GM18907 (cell line): Measurements from ENCODE around the gene OVCA2.

Source experiments
- ATAC-seq: cut with Tn5 transposase; IDR thresholded peaks from one replicate; pipeline ENCODE4 v1.9.1; 2021; ENCODE audit warnings: mild to moderate bottlenecking, moderate library complexity; ENCODE audit not compliant: unreplicated experiment

OVCA2 gene

GRCh38 chr17:2082003-2082781 is 40.4 kb downstream of the OVCA2 start:
- no peak for ATAC-seq

- ATAC-seq = peak; percentile 57
These were observed 41.8 kb downstream of the OVCA2 start for GRCh38 chr17:2083613-2084035.

- ATAC-seq = peak; percentile 8
These were observed 42.4 kb downstream of the OVCA2 start for GRCh38 chr17:2084036-2084765.

- no peak for ATAC-seq
These were observed 43.2 kb downstream of the OVCA2 start for GRCh38 chr17:2084766-2085647.

- ATAC-seq = no peak
These were observed 43.8 kb downstream of the OVCA2 start for GRCh38 chr17:2085648-2085949.

- ATAC-seq = no peak
These were observed 44.5 kb downstream of the OVCA2 start for GRCh38 chr17:2086306-2086705.

GRCh38 chr17:2087597-2088211 is 45.9 kb downstream of the OVCA2 start:
- ATAC-seq = peak; percentile 50

- ATAC-seq = peak; percentile 26
These were observed 47.2 kb downstream of the OVCA2 start for GRCh38 chr17:2089021-2089422.

- no peak for ATAC-seq
These were observed 48.4 kb downstream of the OVCA2 start for GRCh38 chr17:2090210-2090641.

- ATAC-seq = no peak
These were observed 49.1 kb downstream of the OVCA2 start for GRCh38 chr17:2090804-2091534.

- no peak for ATAC-seq
These were observed 50.4 kb downstream of the OVCA2 start for GRCh38 chr17:2092253-2092652.
